ENCODE results near the gene MYL3.

The MYL3 gene

GRCh38 chr3:46899151-46900006, 36.1 kb upstream of the MYL3 start:
- DNase-seq (ENCODE audit: low read depth in 2 of 2), result no peak

DNA sequence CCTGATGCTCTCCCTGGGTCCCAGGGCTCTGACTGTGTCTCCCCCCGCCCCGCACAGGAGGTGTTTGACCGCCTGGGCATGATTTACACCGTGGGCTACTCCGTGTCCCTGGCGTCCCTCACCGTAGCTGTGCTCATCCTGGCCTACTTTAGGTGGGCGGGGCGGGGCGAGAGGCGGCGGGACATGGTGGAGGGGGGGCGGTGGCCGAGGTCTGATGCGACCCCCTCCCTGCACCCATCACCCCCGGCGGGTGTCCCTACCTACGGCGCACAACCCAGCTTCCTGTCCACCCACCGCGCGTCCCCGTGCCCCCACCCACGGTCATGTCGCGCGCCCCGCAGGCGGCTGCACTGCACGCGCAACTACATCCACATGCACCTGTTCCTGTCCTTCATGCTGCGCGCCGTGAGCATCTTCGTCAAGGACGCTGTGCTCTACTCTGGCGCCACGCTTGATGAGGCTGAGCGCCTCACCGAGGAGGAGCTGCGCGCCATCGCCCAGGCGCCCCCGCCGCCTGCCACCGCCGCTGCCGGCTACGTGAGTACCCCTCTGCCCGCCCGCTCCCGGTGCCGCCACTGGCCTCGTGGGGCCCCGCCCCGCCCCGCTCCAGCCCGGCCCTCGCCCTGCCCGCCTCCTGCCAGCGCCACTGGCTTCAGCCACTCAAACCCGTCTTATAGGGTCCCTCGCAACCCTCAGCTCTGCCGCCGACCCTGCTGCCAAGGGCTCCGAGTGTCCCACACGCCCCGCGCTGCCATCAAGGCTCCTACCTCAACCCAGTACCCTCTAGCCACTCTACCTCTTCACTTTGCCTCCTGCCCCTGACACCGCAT, 35.3 kb upstream of the MYL3 start:
- no peak for DNase-seq (ENCODE audit: low read depth in 2 of 2)

- no peak for DNase-seq (ENCODE audit: low read depth in 2 of 2)
These were observed 34.6 kb upstream of the MYL3 start for GRCh38 chr3:46897829-46898320.

DNA sequence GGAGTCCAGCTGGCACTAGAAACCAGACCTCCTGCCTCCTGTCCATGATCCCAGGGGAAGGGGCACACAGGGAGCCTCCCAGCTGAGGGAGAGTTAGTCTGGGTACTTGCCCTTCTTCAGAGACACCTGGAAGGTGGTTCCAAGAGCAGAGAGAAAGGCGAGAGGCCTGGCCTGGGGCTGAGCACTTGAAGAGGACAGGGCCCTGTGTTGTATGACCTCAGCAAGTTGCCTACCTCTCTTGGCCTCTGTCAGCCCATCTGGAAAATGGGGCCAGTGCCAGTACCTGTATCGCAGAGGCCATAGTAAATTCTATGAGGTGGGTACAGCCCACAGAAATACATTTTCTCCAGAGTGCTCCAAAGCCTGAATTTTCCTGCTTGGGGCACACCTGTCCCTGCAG, 33.8 kb upstream of the MYL3 start:
- DNase-seq (ENCODE audit: low read depth in 2 of 2), result no peak

GRCh38 chr3:46896386-46896785, 33.1 kb upstream of the MYL3 start:
- no peak for DNase-seq (ENCODE audit: low read depth in 2 of 2)

DNA sequence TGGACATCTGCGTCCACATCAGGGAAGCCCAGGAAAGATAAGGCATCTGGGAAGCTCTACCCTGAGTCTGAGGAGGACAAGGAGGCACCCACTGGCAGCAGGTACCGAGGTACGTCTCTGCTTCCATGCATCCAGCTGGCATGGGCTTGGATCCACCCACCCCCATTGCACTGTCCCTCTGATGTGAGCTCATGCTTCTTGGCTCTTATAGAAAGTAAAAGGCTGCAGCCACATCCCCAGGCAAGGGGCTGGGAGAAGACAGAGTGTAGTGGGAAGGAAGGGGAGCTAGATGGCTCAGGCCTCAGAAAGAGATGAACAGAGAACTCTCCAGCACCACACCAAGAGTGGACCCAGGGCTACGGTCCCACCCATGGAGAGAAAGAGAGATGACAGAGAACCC, 32.5 kb upstream of the MYL3 start:
- DNase-seq (ENCODE audit: low read depth in 2 of 2), result no peak

GRCh38 chr3:46895204-46895660, 32.0 kb upstream of the MYL3 start:
- DNase-seq (ENCODE audit: low read depth in 2 of 2), result peak; percentile 34 to 72

- DNase-seq (ENCODE audit: low read depth in 2 of 2), result no peak
These were observed 31.0 kb upstream of the MYL3 start for GRCh38 chr3:46894256-46894655.

DNA sequence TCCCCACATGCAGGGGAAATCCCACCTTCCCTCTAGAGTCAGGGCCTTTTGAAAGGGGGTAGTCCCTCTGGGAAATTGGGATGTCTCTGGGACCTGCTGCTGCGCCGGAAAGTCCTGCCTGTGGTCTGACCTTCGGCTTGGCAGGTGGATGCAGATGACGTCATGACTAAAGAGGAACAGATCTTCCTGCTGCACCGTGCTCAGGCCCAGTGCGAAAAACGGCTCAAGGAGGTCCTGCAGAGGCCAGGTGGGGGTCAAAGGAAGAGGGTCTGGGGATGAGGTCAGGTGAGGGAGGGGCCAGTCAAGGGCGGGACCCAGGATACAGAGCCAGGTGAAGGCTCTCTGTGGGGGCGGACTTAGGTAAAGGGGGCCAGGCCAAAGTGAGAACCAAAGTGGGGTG, 30.5 kb upstream of the MYL3 start:
- DNase-seq (ENCODE audit: low read depth in 2 of 2), result no peak

DNA sequence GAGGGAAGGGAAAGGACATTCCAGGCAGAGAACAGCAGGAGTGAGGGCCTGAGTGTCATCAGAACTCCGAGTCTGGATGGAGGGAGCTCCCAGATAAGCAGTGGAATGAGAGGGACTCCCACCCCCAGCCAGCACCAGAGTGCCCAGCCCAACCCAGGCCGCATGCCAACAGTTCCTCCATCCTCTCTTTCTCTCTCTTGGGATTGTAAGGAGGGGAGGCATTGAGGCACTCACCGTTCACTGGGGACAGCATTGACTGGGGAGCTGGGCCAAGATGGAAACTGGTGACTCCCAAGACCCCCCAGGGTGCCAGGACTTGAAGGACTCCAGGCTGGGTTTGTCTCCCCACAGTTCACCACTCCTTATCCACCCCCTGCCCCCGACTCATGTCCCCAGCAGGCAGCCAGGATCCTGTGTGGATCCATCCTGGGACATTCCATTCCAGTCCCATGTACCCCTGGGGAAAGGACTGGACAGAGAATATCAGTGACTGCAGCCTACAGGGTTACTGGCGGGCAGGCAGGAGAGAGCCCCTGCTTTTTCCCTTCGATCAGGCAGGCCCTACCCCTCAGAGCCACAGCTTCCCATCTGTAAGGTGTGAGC, 30.0 kb upstream of the MYL3 start:
- no peak for DNase-seq (ENCODE audit: low read depth in 2 of 2)

DNA sequence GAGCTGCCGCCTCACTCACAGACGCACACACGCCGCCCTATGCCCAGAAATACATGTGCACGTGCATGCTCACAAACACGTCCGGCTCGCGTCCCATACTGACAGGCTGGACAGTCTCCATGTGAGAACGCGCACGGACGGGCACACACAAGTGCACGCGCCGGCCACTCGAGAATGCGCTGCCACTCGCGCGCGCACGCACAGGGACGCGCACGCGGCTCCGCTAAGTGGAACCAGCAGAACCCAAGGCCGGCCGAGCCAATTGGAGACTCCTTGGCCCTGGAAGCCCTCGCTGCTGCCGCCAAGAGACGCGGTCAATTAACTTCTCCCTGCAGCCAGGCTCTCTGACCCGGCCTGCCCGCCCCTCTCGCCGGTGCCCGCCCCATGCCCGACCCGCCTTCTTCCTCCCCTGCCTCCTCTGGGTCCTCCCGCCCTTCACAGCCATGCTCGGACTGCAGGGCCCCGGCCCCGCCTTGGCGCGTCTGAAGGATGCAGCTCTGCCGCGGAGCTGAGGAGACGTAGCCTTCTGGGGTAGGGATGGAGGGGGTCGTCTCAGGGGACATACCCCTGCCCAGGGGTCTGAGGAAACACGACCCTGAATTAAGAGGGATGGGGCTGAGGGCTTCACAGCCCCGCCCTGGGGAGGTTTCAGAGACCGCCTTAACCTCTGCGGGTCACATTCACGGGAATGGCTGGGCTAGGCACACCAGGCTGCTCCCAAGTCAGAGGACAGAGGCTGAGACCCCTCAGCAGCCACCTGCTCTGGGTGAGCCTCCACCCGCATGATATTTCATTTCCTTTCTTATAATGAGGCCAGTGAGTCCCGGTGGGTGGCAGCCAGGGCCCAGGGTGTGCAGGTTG, 29.3 kb upstream of the MYL3 start:
- no peak for DNase-seq (ENCODE audit: low read depth in 2 of 2)

DNA sequence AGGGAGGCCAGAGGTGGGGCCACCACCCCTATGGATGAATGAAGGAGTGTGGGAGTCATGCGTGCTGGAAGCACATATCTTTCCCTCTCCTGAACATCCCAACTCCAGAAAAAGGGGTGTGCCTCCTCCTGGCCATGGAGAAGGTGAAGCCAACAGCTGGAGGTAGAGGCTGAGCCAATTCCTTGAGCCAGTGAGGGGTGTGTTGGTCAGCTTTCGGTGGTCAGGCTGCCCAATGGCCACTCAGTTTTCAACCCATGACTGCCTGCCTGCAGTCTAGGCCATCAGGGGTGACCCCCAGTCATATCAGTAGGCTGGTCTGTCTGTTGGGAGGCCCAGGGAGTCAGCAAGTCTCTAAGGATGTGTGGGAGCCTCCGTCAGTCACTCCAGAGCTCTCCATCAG, 27.9 kb upstream of the MYL3 start:
- no peak for DNase-seq (ENCODE audit: low read depth in 2 of 2)

DNA sequence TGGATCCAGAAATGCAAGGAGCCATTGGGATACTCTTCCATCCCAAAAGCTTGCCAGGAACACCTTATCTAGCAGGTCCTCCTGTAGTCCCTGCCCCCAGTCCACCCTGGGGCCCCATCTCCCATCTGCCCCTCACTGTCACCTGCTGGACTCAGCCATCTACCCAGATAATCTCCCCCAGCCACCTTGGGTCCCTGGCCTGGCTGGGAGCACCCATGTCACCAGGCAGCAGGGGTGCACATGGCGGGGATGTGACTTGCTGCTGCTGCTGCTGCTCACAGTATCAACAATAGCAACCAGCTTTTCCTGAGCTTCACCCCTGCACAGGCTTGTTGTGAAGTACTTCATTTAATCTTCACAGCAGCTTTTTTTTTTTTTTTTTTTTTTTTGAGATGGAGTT, 26.9 kb upstream of the MYL3 start:
- DNase-seq (ENCODE audit: low read depth in 2 of 2), result no peak

DNA sequence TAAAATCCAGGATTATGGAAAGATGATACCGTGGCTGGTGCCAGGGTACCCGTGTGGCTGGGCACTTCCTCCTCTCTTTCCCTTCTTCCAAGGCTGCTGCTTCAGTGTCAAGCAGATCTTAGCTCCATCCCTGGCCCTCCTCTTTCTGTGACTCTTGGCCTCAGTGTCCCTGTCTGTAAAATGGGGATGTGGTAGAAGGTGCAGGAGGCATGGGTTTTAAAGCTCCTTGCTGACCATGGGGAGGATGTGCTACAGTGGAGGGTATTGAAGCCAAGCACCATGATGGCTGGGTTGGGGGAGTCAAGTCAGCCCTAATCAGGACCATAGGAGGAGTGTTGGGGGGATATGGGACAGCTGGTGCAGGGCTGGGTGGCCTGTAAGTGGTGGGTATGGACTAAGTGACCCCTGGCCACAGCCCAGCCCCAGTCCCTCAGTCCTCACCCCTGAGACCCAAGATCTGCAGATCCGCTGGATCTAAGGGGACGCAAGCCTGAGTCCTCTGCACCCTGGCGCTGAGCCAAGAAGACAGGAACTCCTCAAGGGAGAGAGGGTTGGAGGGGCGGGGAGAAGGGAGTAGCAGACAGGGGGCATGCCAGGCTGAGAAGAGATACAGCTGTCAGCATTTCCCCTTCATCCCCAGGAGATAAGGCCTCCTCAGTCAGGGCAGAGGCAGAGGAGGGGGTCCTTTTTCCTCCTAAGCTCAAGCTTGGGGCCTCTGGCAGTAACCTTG, 26.3 kb upstream of the MYL3 start:
- DNase-seq (ENCODE audit: low read depth in 2 of 2), result no peak

GRCh38 chr3:46888705-46889104, 25.5 kb upstream of the MYL3 start:
- no peak for DNase-seq (ENCODE audit: low read depth in 2 of 2)

GRCh38 chr3:46887980-46888494, 24.8 kb upstream of the MYL3 start:
- no peak for DNase-seq (ENCODE audit: low read depth in 2 of 2)

GRCh38 chr3:46885612-46886011, 22.4 kb upstream of the MYL3 start:
- DNase-seq (ENCODE audit: low read depth in 2 of 2), result no peak

DNA sequence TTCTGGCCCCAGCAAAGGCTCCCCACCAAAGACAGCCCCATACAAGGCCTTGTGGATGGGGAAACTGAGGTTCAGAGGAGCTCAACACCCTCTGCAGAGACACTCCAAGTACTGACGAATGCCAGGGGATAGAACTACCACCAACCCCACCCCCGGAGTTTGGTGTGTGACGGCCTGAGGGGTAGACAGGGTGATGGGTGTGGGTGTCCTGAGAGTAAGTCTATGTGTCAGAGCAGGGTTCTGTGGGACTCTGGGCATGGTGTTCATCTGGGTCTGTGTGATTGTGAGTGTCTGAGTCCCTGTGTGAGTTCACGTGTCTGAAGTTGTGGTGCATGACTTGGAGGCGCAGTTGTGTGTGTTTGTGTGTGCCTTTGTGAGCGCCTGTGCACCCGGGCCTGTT, 21.7 kb upstream of the MYL3 start:
- no peak for DNase-seq (ENCODE audit: low read depth in 2 of 2)

DNA sequence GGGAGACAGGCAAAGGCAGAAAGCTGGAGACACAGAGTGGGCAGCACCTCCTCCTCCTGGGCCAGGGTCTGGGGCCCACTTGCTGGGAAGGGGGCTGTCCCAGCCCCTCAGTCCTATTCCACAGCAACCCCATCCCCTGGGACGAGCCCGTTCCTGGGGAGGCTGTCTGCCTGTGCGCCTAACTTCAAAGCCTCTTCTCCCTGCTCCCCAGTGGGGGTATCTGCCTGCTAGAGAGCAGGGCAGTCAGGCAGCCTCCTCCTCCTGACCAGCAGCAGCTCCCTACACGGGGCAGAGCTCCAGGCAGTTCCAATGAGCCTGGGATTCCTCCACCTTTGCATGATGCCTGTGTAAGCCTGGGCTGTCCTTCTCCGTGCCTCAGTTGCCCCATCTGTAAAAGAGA, 21.2 kb upstream of the MYL3 start:
- no peak for DNase-seq (ENCODE audit: low read depth in 2 of 2)

DNA sequence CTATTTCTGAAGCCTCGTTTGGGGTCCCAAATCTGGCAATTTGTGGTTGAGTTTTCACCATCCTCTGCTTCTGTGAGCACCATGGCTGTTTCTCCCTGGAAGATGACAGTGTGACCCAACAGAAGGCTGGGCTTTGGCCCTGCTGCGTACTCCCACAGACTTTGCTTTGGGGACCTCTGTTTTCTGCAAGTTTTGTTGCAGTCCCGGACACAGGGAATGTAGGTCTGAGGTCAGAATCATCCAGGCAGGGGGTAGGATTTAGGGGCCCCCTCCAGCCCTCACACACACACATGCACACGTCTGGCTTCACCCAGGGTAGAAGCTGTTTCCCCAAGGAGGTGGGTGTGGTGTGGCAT, 20.6 kb upstream of the MYL3 start:
- DNase-seq (ENCODE audit: low read depth in 2 of 2), result no peak
